HG03442 (cell line): ENCODE results near the gene SGCD.

Source experiments
- ATAC-seq: cut with Tn5 transposase; IDR thresholded peaks from one replicate; pipeline ENCODE4 v1.9.1; 2021; ENCODE audit warnings: mild to moderate bottlenecking, moderate library complexity; ENCODE audit not compliant: unreplicated experiment

Gene SGCD

GRCh38 chr5:156361436-156362109 lies 34.6 kb downstream of the SGCD start:
- no peak for ATAC-seq

- ATAC-seq, result no peak
Measured at GRCh38 chr5:156363861-156364260, 36.9 kb downstream of the SGCD start.

DNA sequence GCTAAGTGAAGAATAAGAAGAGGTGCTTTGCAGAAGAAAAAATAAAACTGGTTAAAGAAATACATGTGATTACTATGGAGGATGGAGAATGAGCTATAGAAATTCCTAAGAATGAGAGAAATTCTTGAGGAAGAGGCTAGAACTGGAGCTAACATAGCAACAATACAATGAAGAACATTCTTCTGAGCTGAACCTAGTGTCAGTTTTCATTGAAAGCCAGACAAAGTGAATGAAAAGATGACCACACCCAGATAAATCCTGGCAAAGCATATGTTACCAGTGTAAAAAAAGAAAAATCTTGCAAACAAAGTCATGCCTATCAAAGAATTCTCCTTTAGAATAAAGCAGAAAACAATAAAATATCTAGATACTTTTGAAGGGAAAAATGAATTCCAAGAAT lies 39.6 kb downstream of the SGCD start:
- no peak for ATAC-seq

GRCh38 chr5:156367597-156367996 lies 40.6 kb downstream of the SGCD start:
- ATAC-seq, result no peak

DNA sequence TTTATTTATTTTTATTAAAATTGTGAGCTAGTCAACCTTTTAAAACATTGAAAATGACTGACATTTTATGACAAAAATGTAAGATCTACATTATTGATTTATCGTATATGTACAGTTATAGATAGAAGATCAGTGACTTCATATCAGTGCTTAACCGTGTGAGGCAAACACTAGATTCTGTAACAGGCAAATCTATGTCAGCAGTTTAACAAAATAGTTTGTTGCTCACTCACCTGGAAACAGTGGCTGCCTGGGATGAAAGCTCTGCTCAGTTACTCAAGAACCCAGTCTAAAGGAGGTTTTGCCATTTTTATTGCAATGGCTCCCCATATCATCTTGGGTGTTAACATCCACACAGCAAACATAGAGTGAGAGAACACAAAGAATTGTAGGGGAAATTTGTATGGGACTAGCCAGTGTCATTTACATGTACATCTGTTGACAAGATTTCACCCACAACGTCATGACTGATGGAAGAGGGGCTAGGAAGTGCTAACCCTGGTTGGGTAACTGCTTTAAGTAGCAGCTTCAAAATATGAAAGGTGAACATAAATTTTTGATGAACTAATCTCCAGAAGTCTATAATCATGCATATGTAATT lies 49.0 kb downstream of the SGCD start:
- peak; percentile 38 for ATAC-seq

DNA sequence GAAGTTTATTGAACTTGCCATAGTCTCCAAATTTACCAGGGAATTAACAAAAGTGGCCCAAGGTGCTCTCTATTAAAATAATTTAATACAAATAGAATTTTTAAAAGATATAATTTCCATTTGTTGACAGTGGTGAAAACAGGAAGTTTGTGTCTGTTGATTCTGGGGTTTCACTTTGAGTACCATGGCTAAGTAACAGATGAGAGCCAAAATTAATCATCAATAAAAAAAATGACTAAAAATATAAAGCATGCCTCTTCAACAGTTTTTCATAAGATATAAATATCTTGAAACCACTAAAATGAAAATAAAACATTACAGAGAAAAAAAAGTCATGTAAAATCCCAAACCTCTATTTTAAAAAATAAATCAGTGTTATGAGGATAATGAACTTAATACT lies 49.8 kb downstream of the SGCD start:
- peak; percentile 62 for ATAC-seq

DNA sequence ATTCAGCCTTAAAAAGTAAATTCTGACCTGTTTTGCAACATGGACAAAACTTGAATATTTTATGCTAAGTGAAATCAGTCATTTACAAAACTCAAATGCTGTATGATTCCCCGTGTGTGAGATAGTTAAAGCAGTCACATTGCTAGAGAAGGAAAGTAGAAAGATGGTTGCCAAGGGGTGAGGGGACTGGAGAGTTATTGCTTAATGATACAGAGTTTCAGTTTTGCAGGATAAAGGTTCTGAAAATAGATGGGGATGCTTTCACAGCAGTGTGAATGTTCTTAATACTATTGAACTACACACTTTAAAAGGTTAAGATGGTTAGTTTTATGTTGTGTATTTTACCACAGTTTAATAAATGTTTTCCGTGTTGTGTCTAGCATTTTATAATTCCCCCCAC lies 51.2 kb downstream of the SGCD start:
- ATAC-seq, result peak; percentile 32

GRCh38 chr5:156379206-156379605 lies 52.2 kb downstream of the SGCD start:
- ATAC-seq, result no peak

DNA sequence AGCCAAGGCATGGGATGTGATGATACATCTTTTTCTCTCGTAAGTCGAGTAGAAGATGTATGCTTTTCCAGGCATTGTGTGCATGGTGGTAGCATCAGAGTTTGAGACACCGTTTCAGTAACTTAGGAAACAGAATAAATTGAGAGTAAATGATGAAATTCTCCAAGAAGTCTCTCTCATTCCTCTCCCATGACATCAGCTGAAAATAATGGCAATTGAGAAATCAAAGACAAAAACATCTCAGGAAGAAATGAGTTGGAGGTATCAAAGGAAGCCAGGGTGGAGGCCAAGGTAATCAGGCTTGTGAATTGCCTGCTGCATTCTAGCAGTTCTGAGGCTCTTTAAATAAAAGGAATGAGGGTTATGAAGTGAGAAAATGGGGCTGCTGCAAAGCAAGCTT lies 53.9 kb downstream of the SGCD start:
- no peak for ATAC-seq

DNA sequence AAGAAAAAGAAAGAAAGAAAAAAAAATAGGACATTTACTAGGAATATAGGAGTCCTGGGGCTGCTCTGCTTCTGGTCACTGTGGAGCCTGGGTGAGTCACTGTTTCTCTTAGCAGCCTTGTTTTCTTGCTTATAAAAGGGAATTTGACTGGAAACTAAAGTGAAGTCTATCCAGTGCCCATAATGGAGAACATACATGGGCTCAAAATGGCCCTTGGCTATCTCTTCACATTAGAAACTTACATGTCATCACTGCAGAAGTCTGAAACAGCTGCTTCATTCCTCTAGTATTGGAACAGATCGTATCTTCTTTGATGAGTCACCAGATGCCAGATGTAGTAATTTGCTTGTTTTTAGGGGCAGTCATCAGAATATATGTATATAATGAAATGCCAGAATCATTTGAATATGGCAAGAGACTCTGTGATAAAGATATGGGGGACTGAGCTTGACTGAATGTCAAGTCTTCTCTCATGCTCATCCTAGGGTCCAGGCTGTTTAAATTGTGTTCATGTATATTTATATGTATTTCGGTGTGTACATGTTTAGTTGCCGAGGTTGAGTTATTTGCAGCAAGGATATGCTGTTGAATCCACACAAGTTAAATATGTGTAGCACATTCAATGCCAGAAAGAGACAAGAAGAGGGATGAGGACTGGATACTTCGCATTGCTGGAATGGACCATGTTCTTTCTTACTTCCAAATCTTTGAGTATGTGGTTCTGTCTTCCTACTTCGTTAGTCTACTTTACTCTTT lies 56.7 kb downstream of the SGCD start:
- no peak for ATAC-seq

GRCh38 chr5:156385416-156385815 lies 58.5 kb downstream of the SGCD start:
- no peak for ATAC-seq

GRCh38 chr5:156386976-156387375 lies 60.0 kb downstream of the SGCD start:
- ATAC-seq, result no peak

- ATAC-seq, result no peak
Measured at GRCh38 chr5:156387391-156387790, 60.4 kb downstream of the SGCD start.

DNA sequence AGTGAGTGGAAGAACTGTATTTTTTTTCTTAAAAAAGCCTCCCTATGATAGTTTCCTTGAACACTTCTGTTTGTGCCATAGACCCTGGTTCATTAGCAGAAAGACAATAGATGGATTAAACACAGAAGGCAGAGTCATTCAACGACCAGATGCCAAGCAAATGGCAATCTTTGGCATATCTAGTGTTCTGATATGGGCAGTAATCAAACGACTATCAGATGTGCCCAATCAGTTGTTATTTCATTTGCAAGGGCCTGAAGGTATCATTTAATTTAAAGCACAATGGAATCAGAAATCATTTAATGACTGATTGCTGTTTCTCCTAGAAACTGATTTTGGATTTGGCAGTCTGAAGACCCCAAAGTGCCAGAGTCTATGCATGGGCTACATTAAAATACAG lies 61.3 kb downstream of the SGCD start:
- ATAC-seq, result no peak

DNA sequence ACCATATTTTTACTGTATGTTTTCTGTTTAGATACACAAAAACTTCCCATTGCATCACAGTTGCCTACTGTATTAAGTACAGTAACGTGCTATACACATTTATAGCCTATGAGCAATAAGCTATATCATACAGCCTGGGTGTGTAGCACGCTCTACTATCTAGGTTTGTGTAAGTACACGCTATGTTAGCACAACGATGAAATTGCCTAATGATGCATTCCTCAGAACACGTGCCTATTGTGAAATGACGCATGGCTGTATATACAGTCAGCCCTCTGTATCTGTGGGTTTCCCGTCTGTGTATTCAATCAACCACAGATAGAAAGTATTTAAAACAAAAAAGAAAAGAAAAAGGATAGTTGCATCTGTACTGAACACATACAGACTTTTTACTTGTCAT lies 64.2 kb downstream of the SGCD start:
- no peak for ATAC-seq

DNA sequence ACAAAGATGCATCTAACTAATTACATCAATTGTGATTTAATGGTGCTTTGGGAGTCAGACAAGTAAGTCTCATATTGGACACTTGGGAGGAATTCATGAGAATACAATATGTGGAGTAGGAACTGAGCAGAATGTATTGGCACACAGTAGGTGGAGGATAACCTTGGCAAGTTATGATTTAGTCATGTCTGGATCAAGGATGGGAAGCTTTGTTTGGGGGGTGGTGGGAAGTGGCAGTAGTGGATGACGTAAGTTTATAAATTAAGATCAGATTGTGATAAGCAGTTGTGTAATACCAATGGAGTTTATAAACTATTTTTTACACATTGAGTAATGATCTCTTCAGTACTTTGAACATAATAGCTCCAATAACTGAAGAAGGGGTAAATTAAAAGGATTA lies 67.0 kb downstream of the SGCD start:
- ATAC-seq, result no peak

- ATAC-seq, result no peak
Measured at GRCh38 chr5:156394642-156395305, 67.8 kb downstream of the SGCD start.

- ATAC-seq, result no peak
Measured at GRCh38 chr5:156395306-156395675, 68.3 kb downstream of the SGCD start.

GRCh38 chr5:156396063-156396829 lies 69.3 kb downstream of the SGCD start:
- no peak for ATAC-seq

GRCh38 chr5:156396830-156397081 lies 69.8 kb downstream of the SGCD start:
- ATAC-seq, result no peak

- no peak for ATAC-seq
Measured at GRCh38 chr5:156399323-156399722, 72.4 kb downstream of the SGCD start.
